HepG2 (cell line): ENCODE data around the gene LRRC74B. TPM values are rescaled to one million over a fixed set of nuclear protein-coding genes. Genes with fewer than 3 reads are reported as not detected.

Source experiments
- ARHGAP35 ChIP-seq: sonication (generic); formaldehyde crosslinking; IDR thresholded peaks from 2 replicates; pipeline ENCODE4 v1.9.0; 2022; ENCODE audit warnings: mild to moderate bottlenecking, inconsistent platforms, moderate library complexity, missing genetic modification reagents, borderline replicate concordance
- KDM5B ChIP-seq: sonication (generic); formaldehyde crosslinking; IDR thresholded peaks from 2 replicates; pipeline ENCODE4 v1.4.0; 2020; ENCODE audit warnings: missing genetic modification reagents, mild to moderate bottlenecking, borderline replicate concordance
- MTA3 ChIP-seq: sonication (generic); formaldehyde crosslinking; IDR thresholded peaks from 2 replicates; pipeline ENCODE4 v1.4.0; 2020; ENCODE audit warnings: missing genetic modification reagents
- PHF5A ChIP-seq: IDR thresholded peaks from one replicate; pipeline ENCODE4 v1.6.1; 2018; ENCODE audit warnings: low read depth, missing genetic modification reagents; ENCODE audit not compliant: unreplicated experiment
- RBAK ChIP-seq: sonication (generic); formaldehyde crosslinking; IDR thresholded peaks from 2 replicates; pipeline ENCODE4 v1.5.1; 2020; ENCODE audit warnings: mild to moderate bottlenecking, missing genetic modification reagents
- SIX1 ChIP-seq: sonication (generic); formaldehyde crosslinking; IDR thresholded peaks from 2 replicates; pipeline ENCODE4 v1.4.0; 2020; ENCODE audit warnings: missing genetic modification reagents, borderline replicate concordance
- ZNF234 ChIP-seq: sonication (generic); formaldehyde crosslinking; conservative IDR thresholded peaks from 2 replicates; pipeline ENCODE4 v1.5.1; 2020; ENCODE audit warnings: mild to moderate bottlenecking, missing genetic modification reagents
- ZNF501 ChIP-seq: sonication (generic); formaldehyde crosslinking; IDR thresholded peaks from 2 replicates; pipeline ENCODE4 v1.5.1; 2020; ENCODE audit warnings: mild to moderate bottlenecking, moderate library complexity, missing genetic modification reagents
- ZNF577 ChIP-seq: sonication (generic); formaldehyde crosslinking; IDR thresholded peaks from 2 replicates; pipeline ENCODE4 v1.4.0; 2020; ENCODE audit warnings: mild to moderate bottlenecking, low read depth, missing genetic modification reagents, borderline replicate concordance
- ZNF790 ChIP-seq: sonication (generic); formaldehyde crosslinking; IDR thresholded peaks from 2 replicates; pipeline ENCODE4 v1.8.0; 2022; ENCODE audit warnings: missing genetic modification reagents, mild to moderate bottlenecking, borderline replicate concordance
- ZNF879 ChIP-seq: sonication (generic); formaldehyde crosslinking; IDR thresholded peaks from 2 replicates; pipeline ENCODE4 v1.8.1; 2023; ENCODE audit warnings: missing genetic modification reagents
- polyA plus RNA-seq, 8 experiments: library from polyadenylated mRNA; depleted of rRNA in 3 of 8; stranded (reverse) in 7 of 8; unstranded in 1 of 8; fragments of >200 nt; fragmentation: Illumina TruSeq in 4 of 8; extraction: Trizol in 4 of 8; gene quantifications; 2 replicates each; pipeline versions ENCODE4 v1.2.1 to v1.2.3, GENCODE V29; 2011 to 2016; ENCODE audit warnings: low read depth in 4 of 8, missing spikeins in 1 of 8, mixed read lengths in 1 of 8; ENCODE audit not compliant: insufficient read depth in 1 of 8
- total RNA-seq, 5 experiments: library from RNA; depleted of rRNA; stranded (reverse); fragments of >200 nt; fragmentation: Illumina TruSeq; extraction: Trizol; gene quantifications; 2 replicates each; pipeline ENCODE4 v1.2.3, GENCODE V29; 2016; ENCODE audit warnings: low read depth in 1 of 5
- TF ChIP-seq, protein P1 (sequence below): sonication (generic); formaldehyde crosslinking; IDR thresholded peaks from 2 replicates; pipeline ENCODE4 v1.8.0; 2022; ENCODE audit warnings: mild to moderate bottlenecking, missing genetic modification reagents, borderline replicate concordance
- TF ChIP-seq, protein P2 (sequence below): sonication (generic); formaldehyde crosslinking; IDR thresholded peaks from 2 replicates; pipeline ENCODE4 v1.4.0; 2020; ENCODE audit warnings: missing genetic modification reagents
- TF ChIP-seq, protein P3 (sequence below): sonication (generic); formaldehyde crosslinking; conservative IDR thresholded peaks from 2 replicates; pipeline ENCODE4 v1.8.1; 2023; ENCODE audit warnings: missing genetic modification reagents
- TF ChIP-seq, protein P4 (sequence below): sonication (generic); formaldehyde crosslinking; IDR thresholded peaks from 2 replicates; pipeline ENCODE4 v1.8.0; 2022; ENCODE audit warnings: mild to moderate bottlenecking, missing genetic modification reagents
- TF ChIP-seq, protein P5 (sequence below): sonication (generic); formaldehyde crosslinking; IDR thresholded peaks from 2 replicates; pipeline ENCODE4 v1.5.0; 2020; ENCODE audit warnings: missing genetic modification reagents
- TF ChIP-seq, protein P6 (sequence below): sonication (generic); formaldehyde crosslinking; IDR thresholded peaks from 2 replicates; pipeline ENCODE4 v1.9.0; 2021; ENCODE audit warnings: missing genetic modification reagents, borderline replicate concordance

Gene LRRC74B
- total and polyA plus RNA-seq, 2 of the 13 experiments (the other 11 are each of a cell fraction or from before 2014, with no cell fraction given), result not detected

DNA sequence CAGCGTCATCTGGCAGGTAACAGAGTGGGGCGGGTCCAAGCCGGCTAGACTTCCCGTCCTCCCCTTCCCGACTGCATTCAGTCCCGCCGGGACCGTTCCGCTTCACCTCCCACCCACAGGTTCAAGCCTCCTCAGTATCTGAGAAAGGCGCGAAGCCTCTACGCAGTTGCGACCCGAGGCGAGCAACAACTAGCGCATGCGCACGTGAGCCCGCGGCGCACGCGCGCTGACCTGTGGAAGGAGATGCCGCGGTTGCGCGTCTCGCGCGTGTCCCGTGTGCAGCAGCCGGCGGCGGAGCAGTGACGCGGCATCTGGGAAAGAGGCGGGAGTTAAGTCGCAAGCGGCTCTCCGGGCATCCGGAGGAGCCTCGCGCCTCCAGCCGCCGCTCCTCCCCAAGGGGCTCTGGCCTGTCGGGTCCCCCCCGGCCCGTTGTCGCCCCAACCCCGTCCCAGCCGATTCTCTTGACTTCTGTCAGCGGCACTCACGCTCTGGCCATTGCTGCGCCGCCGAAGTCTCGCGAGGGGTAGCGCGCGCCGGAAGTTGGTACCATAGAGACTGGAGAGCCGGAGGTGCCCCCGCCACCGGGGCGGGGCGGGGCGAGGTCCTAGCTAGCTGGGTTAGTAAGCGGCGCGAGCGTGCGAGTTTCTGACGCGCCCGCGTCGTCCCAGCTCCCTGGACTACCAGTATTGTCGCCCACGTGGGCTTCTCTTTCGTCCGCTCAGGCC, 44.0 kb upstream of the LRRC74B start, which contains the start of gene THAP7 (continued):
- TF ChIP-seq, protein P1, sequence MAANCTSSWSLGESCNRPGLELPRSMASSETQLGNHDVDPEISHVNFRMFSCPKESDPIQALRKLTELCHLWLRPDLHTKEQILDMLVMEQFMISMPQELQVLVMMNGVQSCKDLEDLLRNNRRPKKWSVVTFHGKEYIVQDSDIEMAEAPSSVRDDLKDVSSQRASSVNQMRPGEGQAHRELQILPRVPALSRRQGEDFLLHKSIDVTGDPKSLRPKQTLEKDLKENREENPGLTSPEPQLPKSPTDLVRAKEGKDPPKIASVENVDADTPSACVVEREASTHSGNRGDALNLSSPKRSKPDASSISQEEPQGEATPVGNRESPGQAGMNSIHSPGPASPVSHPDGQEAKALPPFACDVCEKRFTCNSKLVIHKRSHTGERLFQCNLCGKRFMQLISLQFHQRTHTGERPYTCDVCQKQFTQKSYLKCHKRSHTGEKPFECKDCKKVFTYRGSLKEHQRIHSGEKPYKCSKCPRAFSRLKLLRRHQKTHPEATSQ (CRISPR knock-in tag), result no peak
- no peak for TF ChIP-seq PHF5A
- peak; percentile 95 for TF ChIP-seq KDM5B
- TF ChIP-seq, protein P2, sequence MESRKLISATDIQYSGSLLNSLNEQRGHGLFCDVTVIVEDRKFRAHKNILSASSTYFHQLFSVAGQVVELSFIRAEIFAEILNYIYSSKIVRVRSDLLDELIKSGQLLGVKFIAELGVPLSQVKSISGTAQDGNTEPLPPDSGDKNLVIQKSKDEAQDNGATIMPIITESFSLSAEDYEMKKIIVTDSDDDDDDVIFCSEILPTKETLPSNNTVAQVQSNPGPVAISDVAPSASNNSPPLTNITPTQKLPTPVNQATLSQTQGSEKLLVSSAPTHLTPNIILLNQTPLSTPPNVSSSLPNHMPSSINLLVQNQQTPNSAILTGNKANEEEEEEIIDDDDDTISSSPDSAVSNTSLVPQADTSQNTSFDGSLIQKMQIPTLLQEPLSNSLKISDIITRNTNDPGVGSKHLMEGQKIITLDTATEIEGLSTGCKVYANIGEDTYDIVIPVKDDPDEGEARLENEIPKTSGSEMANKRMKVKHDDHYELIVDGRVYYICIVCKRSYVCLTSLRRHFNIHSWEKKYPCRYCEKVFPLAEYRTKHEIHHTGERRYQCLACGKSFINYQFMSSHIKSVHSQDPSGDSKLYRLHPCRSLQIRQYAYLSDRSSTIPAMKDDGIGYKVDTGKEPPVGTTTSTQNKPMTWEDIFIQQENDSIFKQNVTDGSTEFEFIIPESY, result no peak
- no peak for TF ChIP-seq ZNF790 (CRISPR knock-in tag)
- TF ChIP-seq ZNF234 (CRISPR knock-in tag), result no peak; the same call in 1 of the 2 replicates
- TF ChIP-seq ARHGAP35 (CRISPR knock-in tag), result peak; percentile 87; the same call in 1 of the 2 replicates
- TF ChIP-seq, protein P3, sequence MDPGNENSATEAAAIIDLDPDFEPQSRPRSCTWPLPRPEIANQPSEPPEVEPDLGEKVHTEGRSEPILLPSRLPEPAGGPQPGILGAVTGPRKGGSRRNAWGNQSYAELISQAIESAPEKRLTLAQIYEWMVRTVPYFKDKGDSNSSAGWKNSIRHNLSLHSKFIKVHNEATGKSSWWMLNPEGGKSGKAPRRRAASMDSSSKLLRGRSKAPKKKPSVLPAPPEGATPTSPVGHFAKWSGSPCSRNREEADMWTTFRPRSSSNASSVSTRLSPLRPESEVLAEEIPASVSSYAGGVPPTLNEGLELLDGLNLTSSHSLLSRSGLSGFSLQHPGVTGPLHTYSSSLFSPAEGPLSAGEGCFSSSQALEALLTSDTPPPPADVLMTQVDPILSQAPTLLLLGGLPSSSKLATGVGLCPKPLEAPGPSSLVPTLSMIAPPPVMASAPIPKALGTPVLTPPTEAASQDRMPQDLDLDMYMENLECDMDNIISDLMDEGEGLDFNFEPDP (CRISPR knock-in tag), result no peak
- TF ChIP-seq, protein P4, sequence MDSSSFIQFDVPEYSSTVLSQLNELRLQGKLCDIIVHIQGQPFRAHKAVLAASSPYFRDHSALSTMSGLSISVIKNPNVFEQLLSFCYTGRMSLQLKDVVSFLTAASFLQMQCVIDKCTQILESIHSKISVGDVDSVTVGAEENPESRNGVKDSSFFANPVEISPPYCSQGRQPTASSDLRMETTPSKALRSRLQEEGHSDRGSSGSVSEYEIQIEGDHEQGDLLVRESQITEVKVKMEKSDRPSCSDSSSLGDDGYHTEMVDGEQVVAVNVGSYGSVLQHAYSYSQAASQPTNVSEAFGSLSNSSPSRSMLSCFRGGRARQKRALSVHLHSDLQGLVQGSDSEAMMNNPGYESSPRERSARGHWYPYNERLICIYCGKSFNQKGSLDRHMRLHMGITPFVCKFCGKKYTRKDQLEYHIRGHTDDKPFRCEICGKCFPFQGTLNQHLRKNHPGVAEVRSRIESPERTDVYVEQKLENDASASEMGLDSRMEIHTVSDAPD (CRISPR knock-in tag), result 0 out of 2 replicates have a peak, but pooled peaks have one; percentile 76
- TF ChIP-seq ZNF501 (CRISPR knock-in tag), result peak; percentile 91
- peak; percentile 50; the same call in 1 of the 2 replicates for TF ChIP-seq RBAK (CRISPR knock-in tag)
- no peak for TF ChIP-seq ZNF577 (CRISPR knock-in tag)
- 0 out of 2 replicates have a peak, but pooled peaks have one; percentile 24 for TF ChIP-seq SIX1 (CRISPR knock-in tag)
- TF ChIP-seq, protein P5, sequence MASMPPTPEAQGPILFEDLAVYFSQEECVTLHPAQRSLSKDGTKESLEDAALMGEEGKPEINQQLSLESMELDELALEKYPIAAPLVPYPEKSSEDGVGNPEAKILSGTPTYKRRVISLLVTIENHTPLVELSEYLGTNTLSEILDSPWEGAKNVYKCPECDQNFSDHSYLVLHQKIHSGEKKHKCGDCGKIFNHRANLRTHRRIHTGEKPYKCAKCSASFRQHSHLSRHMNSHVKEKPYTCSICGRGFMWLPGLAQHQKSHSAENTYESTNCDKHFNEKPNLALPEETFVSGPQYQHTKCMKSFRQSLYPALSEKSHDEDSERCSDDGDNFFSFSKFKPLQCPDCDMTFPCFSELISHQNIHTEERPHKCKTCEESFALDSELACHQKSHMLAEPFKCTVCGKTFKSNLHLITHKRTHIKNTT, result no peak
- TF ChIP-seq MTA3 (CRISPR knock-in tag), result no peak
- TF ChIP-seq ZNF879 (CRISPR knock-in tag), result peak; percentile 12; the same call in 1 of the 2 replicates
- TF ChIP-seq, protein P6, sequence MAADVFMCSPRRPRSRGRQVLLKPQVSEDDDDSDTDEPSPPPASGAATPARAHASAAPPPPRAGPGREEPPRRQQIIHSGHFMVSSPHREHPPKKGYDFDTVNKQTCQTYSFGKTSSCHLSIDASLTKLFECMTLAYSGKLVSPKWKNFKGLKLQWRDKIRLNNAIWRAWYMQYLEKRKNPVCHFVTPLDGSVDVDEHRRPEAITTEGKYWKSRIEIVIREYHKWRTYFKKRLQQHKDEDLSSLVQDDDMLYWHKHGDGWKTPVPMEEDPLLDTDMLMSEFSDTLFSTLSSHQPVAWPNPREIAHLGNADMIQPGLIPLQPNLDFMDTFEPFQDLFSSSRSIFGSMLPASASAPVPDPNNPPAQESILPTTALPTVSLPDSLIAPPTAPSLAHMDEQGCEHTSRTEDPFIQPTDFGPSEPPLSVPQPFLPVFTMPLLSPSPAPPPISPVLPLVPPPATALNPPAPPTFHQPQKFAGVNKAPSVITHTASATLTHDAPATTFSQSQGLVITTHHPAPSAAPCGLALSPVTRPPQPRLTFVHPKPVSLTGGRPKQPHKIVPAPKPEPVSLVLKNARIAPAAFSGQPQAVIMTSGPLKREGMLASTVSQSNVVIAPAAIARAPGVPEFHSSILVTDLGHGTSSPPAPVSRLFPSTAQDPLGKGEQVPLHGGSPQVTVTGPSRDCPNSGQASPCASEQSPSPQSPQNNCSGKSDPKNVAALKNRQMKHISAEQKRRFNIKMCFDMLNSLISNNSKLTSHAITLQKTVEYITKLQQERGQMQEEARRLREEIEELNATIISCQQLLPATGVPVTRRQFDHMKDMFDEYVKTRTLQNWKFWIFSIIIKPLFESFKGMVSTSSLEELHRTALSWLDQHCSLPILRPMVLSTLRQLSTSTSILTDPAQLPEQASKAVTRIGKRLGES (CRISPR knock-in tag), result no peak
